Gastrocnemius medialis (tissue), 4 donors: ENCODE results near the gene AQP9. TPM values are rescaled to one million over a fixed set of nuclear protein-coding genes. Genes with fewer than 3 reads are reported as not detected.

Experiments used
- ATAC-seq, 2 donors: fragments of 150-250 bp; one replicate each; pipeline ENCODE4 v1.9.1; 2016
- DNase-seq, 2 donors: peaks; one replicate each; pipeline ENCODE4 v3.0.0-alpha.2; 2019
- H3K27ac ChIP-seq, 4 donors: fragments of 200-600 bp; sonication (generic); 1 replicate in 1 of 4; 2 replicates in 3 of 4; pipeline ENCODE4 v1.5.1; 2016 to 2018; ENCODE audit warnings: mild to moderate bottlenecking in 2 of 4, moderate library complexity in 1 of 4
- H3K27me3 ChIP-seq, 3 donors: fragments of 200-600 bp; sonication (generic) in 2 of 3; 1 replicate in 1 of 3; 2 replicates in 2 of 3; pipeline versions ENCODE4 v1.5.1 to v1.6.0; 2016 to 2019; ENCODE audit warnings: mild to moderate bottlenecking in 1 of 3, moderate library complexity in 1 of 3
- H3K36me3 ChIP-seq, 2 donors: fragments of 200-600 bp; sonication (generic) in 1 of 2; one replicate each; pipeline ENCODE4 v1.5.1; 2017 to 2018
- H3K4me1 ChIP-seq, 2 donors: fragments of 200-600 bp; sonication (generic) in 1 of 2; one replicate each; pipeline ENCODE4 v1.5.1; 2016 to 2017; ENCODE audit warnings: mild to moderate bottlenecking in 2 of 2
- H3K4me3 ChIP-seq, 4 donors: fragments of 200-600 bp; sonication (generic) in 3 of 4; 1 replicate in 1 of 4; 2 replicates in 3 of 4; pipeline ENCODE4 v1.5.1; 2016 to 2019; ENCODE audit warnings: mild to moderate bottlenecking in 2 of 4
- H3K9me3 ChIP-seq, 3 donors: fragments of 200-600 bp; sonication (generic) in 2 of 3; 1 replicate in 1 of 3; 2 replicates in 2 of 3; pipeline ENCODE4 v1.5.1; 2016 to 2019
- CTCF ChIP-seq, 5 experiments: fragments of 450-650 bp in 3 of 5; fragments of 200-600 bp in 2 of 5; sonication (generic) in 2 of 5; IDR thresholded peaks in 4 of 5; conservative IDR thresholded peaks in 1 of 5; 1 replicate in 4 of 5; 2 replicates in 1 of 5; pipeline ENCODE4 v1.5.1; 2016 to 2019; ENCODE audit warnings: antibody characterized with exemption in 5 of 5, mild to moderate bottlenecking in 3 of 5, moderate library complexity in 3 of 5
- POLR2A ChIP-seq, 2 donors: fragments of 450-650 bp; IDR thresholded peaks; one replicate each; pipeline ENCODE4 v1.6.1; 2017; ENCODE audit warnings: antibody characterized with exemption in 2 of 2, mild to moderate bottlenecking in 2 of 2, moderate library complexity in 2 of 2
- in situ Hi-C, 4 donors: fragments of 200-750 bp; cut with MboI; loops; one replicate each; pipeline versions ENCODE4 v1.15.0 to v1.8.0; 2017; ENCODE audit warnings: low sequenced_read_pairs in 4 of 4
- intact Hi-C: fragments of 100-400 bp; cut with DNase I; formaldehyde crosslinking; loops from one replicate; pipeline ENCODE4 v1.15.1; 2023; ENCODE audit warnings: low total_unique reads
- total RNA-seq, 4 donors: library from RNA; depleted of rRNA; stranded (reverse); fragments of >200 nt; gene quantifications; one replicate each; pipeline versions ENCODE4 v1.1.0 to v1.2.3, GENCODE V29; 2016

AQP9 gene
- total RNA-seq, 4 donors from 2014 or later, result 0.52 to 1.2 (median 1.1) TPM; not detected in 1

DNA sequence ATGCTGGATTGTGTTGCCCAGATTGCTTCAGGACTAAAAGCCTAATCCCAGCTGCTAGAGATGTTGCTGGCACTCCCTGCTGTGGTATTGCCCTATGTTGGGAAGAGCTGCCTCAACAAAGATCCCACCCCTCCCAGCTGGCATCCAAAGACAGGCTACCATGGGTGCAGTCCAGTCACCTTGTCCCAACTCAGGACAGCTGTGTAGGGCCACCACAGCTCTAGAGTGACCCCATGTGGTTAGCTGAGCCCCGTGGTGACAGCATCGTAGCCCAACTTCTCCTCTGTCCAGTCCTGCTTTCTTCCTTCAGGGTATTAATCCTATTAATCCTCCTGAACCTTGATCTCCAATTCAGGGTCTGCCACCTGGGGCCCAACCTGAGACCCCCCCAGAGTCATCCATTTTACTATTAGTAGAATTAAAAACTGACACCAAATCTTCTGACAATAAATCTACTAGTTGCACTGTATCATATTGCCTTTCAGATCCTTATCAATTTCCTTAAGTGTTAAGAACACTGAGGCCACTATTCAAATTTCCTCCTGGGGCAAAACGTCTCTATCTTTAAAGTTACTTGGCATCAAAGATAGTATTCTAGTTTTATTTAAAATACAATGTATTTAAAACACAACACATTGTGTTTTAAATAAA lies 83.5 kb downstream of the AQP9 start:
- Histone ChIP-seq H3K9me3 (no peaks in the 10 kb centered on the region), H3K4me3 (no peak overlapping the region), H3K27me3 (no peaks in the 10 kb centered on the region), H3K36me3 (no peaks in the 10 kb centered on the region), H3K4me1 (peaks cover 0 to 4% of the 10 kb centered on the region in 2 donors), H3K27ac (no peak overlapping the region)
- intact Hi-C loops (no loop called here), in situ Hi-C loops (loop anchor here (10.0 to 25.0 kb wide), 4 partner anchors 533 to 1291 kb away; no protein-coding TSS in a partner anchor)
- TF ChIP-seq POLR2A (IDR thresholded peaks at IDR 0.05) (no peak), CTCF (IDR thresholded peaks at IDR 0.05 in 4 of 5, conservative IDR thresholded peaks at IDR 0.05 in 1 of 5) (no peak)
- ATAC-seq (no peak), DNase-seq (no peak)

- Histone ChIP-seq H3K27ac (no peak overlapping the region), H3K27me3 (no peaks in the 10 kb centered on the region), H3K36me3 (no peaks in the 10 kb centered on the region), H3K9me3 (no peaks in the 10 kb centered on the region), H3K4me3 (no peak overlapping the region), H3K4me1 (peaks cover 0 to 6% of the 10 kb centered on the region in 2 donors)
- ATAC-seq, result no peak
- intact Hi-C loops, result no loop called here
- TF ChIP-seq CTCF (IDR thresholded peaks at IDR 0.05 in 4 of 5, conservative IDR thresholded peaks at IDR 0.05 in 1 of 5), result no peak
- TF ChIP-seq POLR2A (IDR thresholded peaks at IDR 0.05), result no peak
- no peak for DNase-seq
- in situ Hi-C loops, result loop anchor here (10.0 to 25.0 kb wide), 4 partner anchors 532 to 1290 kb away; no protein-coding TSS in a partner anchor
Observed at GRCh38 chr15:58222679-58223078, 84.5 kb downstream of the AQP9 start.

- intact Hi-C loops, result no loop called here
- in situ Hi-C loops, result loop anchor here (10.0 to 25.0 kb wide), 4 partner anchors 531 to 1289 kb away; no protein-coding TSS in a partner anchor
- Histone ChIP-seq H3K9me3 (no peaks in the 10 kb centered on the region), H3K36me3 (no peaks in the 10 kb centered on the region), H3K27ac (no peak overlapping the region), H3K4me1 (peaks cover 7 to 14% of the 10 kb centered on the region in 2 donors), H3K27me3 (no peaks in the 10 kb centered on the region), H3K4me3 (no peak overlapping the region)
- DNase-seq, result no peak
- ATAC-seq, result no peak
- TF ChIP-seq CTCF (IDR thresholded peaks at IDR 0.05 in 4 of 5, conservative IDR thresholded peaks at IDR 0.05 in 1 of 5) (no peak), POLR2A (IDR thresholded peaks at IDR 0.05) (no peak)
Observed at GRCh38 chr15:58223432-58223831, 85.3 kb downstream of the AQP9 start.

DNA sequence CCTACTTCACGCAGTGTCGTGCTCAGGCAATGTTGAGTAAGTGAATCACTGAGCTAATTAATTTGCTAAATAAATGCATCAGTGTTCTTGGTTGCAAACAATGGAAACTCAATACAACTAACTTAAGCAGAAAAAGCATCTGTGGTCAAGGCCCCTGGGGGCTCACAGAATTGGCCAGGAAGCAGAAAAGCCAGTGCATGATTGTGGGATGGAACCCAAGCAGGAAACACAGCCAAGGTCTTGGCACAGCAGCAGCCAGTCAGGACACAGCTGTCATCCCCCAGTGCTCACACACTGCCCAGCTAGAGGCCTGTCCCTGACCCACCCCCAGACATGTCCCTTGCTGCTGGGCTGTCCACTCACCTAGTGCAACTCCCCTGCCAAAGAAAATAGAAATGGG lies 85.9 kb downstream of the AQP9 start:
- intact Hi-C loops, result no loop called here
- DNase-seq, result no peak
- ATAC-seq, result no peak

More for the DNA sequence above, 85.9 kb downstream of the AQP9 start:
- Histone ChIP-seq H3K27me3 (no peaks in the 10 kb centered on the region), H3K36me3 (no peaks in the 10 kb centered on the region), H3K27ac (no peak overlapping the region), H3K4me3 (no peak overlapping the region), H3K4me1 (peaks cover 13 to 18% of the 10 kb centered on the region in 2 donors), H3K9me3 (no peaks in the 10 kb centered on the region)
- in situ Hi-C loops, result loop anchor here (10.0 to 25.0 kb wide), 4 partner anchors 531 to 1288 kb away; no protein-coding TSS in a partner anchor
- TF ChIP-seq CTCF (IDR thresholded peaks at IDR 0.05 in 4 of 5, conservative IDR thresholded peaks at IDR 0.05 in 1 of 5), result no peak
- TF ChIP-seq POLR2A (IDR thresholded peaks at IDR 0.05), result no peak
